Endothelial cell of umbilical vein (primary cell): ENCODE results near the gene TAGLN2. TPM values are rescaled to one million over a fixed set of nuclear protein-coding genes. Genes with fewer than 3 reads are reported as not detected.

Experiments
- BruUV-seq: library from RNA; stranded (reverse); fragments of 400-500 nt; replicated peaks from 2 replicates; lab custom pipeline; 2021; lab: Mats Ljungman, UMichigan
- CTCF ChIA-PET: fragments of 300-600, 350-600 bp; sonication (Branson Sonifier 250); formaldehyde crosslinking; loops from one replicate; lab custom pipeline; 2021; ENCODE audit warnings: antibody characterized with exemption, inconsistent platforms; lab: Charles Lee
- POLR2A ChIA-PET: fragments of 300-600, 350-600 bp; sonication (Branson Sonifier 250); formaldehyde crosslinking; loops from one replicate; lab custom pipeline; 2021; ENCODE audit warnings: antibody characterized with exemption, inconsistent platforms; lab: Charles Lee
- DNase-seq: peaks from one replicate; pipeline ENCODE4 v3.0.0-alpha.2; 2011; ENCODE audit warnings: low read depth, low spot score
- FAIRE-seq: peaks from 2 replicates; lab custom pipeline; 2011; peaks lifted over from hg19 to GRCh38; lab: Jason Lieb, UNC
- H2AFZ ChIP-seq: 2 replicates; pipeline ENCODE4 v1.6.0; 2012; ENCODE audit warnings: low read depth, low read length, control low read depth, inconsistent platforms
- H3K27ac ChIP-seq: 2 replicates; pipeline ENCODE4 v1.5.1; 2011; ENCODE audit warnings: low read depth, mild to moderate bottlenecking, control low read depth, low read length, moderate library complexity; ENCODE audit not compliant: insufficient read depth
- H3K27me3 ChIP-seq, 2 experiments: 2 replicates each; pipeline versions ENCODE4 v1.6.0 to v1.6.1; 2011; ENCODE audit warnings: low read length in 2 of 2, mixed read lengths in 1 of 2; ENCODE audit not compliant: control insufficient read depth in 2 of 2, insufficient read depth in 2 of 2
- H3K36me3 ChIP-seq, 2 experiments: 2 replicates in 1 of 2; 3 replicates in 1 of 2; pipeline ENCODE4 v1.5.1; 2011; ENCODE audit warnings: low read length in 2 of 2, mild to moderate bottlenecking in 1 of 2, moderate library complexity in 1 of 2; ENCODE audit not compliant: control insufficient read depth in 2 of 2, insufficient read depth in 2 of 2; ENCODE audit errors: extremely low read depth in 1 of 2
- H3K4me1 ChIP-seq: 3 replicates; pipeline ENCODE4 v1.5.1; 2011; ENCODE audit warnings: mild to moderate bottlenecking, low read length; ENCODE audit not compliant: control insufficient read depth, insufficient read depth; ENCODE audit errors: extremely low read depth
- H3K4me2 ChIP-seq: 2 replicates; pipeline ENCODE4 v1.6.1; 2011; ENCODE audit warnings: low read length, control low read depth, mixed read lengths; ENCODE audit not compliant: insufficient read depth
- H3K4me3 ChIP-seq, 3 experiments: fragments of 200-600 bp in 1 of 3; sonication (generic), shearing (Covaris generic) in 1 of 3; replicated peaks in 1 of 3; 2 replicates each; pipeline ENCODE4 v1.5.1; 2011 to 2016; ENCODE audit warnings: control low read depth in 3 of 3, low read length in 3 of 3, mild to moderate bottlenecking in 2 of 3, inconsistent platforms in 1 of 3, low read depth in 1 of 3, moderate library complexity in 1 of 3; ENCODE audit not compliant: insufficient read depth in 1 of 3
- H3K79me2 ChIP-seq: 2 replicates; pipeline ENCODE4 v1.6.0; 2012; ENCODE audit warnings: low read length, inconsistent platforms; ENCODE audit not compliant: control insufficient read depth, insufficient read depth
- H3K9ac ChIP-seq: replicated peaks from 2 replicates; pipeline ENCODE3; 2011; ENCODE audit warnings: low read length, control low read depth; ENCODE audit not compliant: insufficient read depth; ENCODE audit errors: extremely low read depth
- H3K9me1 ChIP-seq: replicated peaks from 3 replicates; pipeline ENCODE4 v1.6.0; 2011; ENCODE audit warnings: mild to moderate bottlenecking, low read length; ENCODE audit not compliant: control insufficient read depth, insufficient read depth; ENCODE audit errors: extremely low read depth
- H3K9me3 ChIP-seq: replicated peaks from 2 replicates; pipeline ENCODE4 v1.5.1; 2012; ENCODE audit warnings: low read length, inconsistent platforms; ENCODE audit not compliant: control insufficient read depth, insufficient read depth
- H4K20me1 ChIP-seq: replicated peaks from 2 replicates; pipeline ENCODE3; 2011; ENCODE audit warnings: mild to moderate bottlenecking, low read length; ENCODE audit not compliant: control insufficient read depth, insufficient read depth; ENCODE audit errors: extremely low read depth
- EZH2 ChIP-seq: IDR thresholded peaks from 2 replicates; pipeline ENCODE4 v1.6.1; 2012; ENCODE audit warnings: borderline replicate concordance, low read depth, mild to moderate bottlenecking, moderate library complexity, low read length, inconsistent platforms; ENCODE audit not compliant: severe bottlenecking
- GATA2 ChIP-seq: IDR thresholded peaks from 2 replicates; pipeline ENCODE4 v1.7.0; 2011; ENCODE audit warnings: low read depth, mild to moderate bottlenecking, moderate library complexity, mixed read lengths, low read length; ENCODE audit not compliant: insufficient read length, insufficient read depth
- JUN ChIP-seq: IDR thresholded peaks from 2 replicates; pipeline ENCODE4 v1.6.1; 2011; ENCODE audit warnings: borderline replicate concordance, low read depth; ENCODE audit not compliant: insufficient read length, insufficient read depth
- MAX ChIP-seq: IDR thresholded peaks from 2 replicates; pipeline ENCODE4 v1.6.1; 2011; ENCODE audit not compliant: insufficient read depth, insufficient read length
- MYC ChIP-seq: IDR thresholded peaks from one replicate; pipeline ENCODE4 v1.6.1; 2011; ENCODE audit warnings: mild to moderate bottlenecking, low read depth, low read length
- POLR2A ChIP-seq: IDR thresholded peaks from 2 replicates; pipeline ENCODE4 v1.6.1; 2012; ENCODE audit warnings: low read depth, mild to moderate bottlenecking, control low read depth, low read length
- dilution Hi-C: fragments of 300-500 bp; cut with MboI; formaldehyde crosslinking; loops from one replicate; pipeline ENCODE4 v1.15.0; 2019; ENCODE audit warnings: low sequenced_read_pairs; ENCODE audit not compliant: extremely low pct_ligation_motif_present
- intact Hi-C: fragments of 100-400 bp; cut with micrococcal nuclease; formaldehyde crosslinking; loops from one replicate; pipeline ENCODE4 v1.10.0; 2022
- polyA plus RNA-seq, 4 experiments: library from polyadenylated mRNA; depleted of rRNA in 3 of 4; stranded (reverse) in 3 of 4; unstranded in 1 of 4; fragments of >200 nt; gene quantifications; 2 replicates each; pipeline versions ENCODE4 v1.2.1 to v1.2.3, GENCODE V29; 2011 to 2012; ENCODE audit warnings: missing spikeins in 1 of 4
- total RNA-seq: library from RNA; stranded (reverse); gene quantifications from 2 replicates; pipeline ENCODE4 v1.2.3, GENCODE V29; 2021

The TAGLN2 gene
- total and polyA plus RNA-seq, 2 donors (not counting 3 experiments of a cell fraction or from before 2014, with no cell fraction given) = 646 to 1,279 TPM

DNA sequence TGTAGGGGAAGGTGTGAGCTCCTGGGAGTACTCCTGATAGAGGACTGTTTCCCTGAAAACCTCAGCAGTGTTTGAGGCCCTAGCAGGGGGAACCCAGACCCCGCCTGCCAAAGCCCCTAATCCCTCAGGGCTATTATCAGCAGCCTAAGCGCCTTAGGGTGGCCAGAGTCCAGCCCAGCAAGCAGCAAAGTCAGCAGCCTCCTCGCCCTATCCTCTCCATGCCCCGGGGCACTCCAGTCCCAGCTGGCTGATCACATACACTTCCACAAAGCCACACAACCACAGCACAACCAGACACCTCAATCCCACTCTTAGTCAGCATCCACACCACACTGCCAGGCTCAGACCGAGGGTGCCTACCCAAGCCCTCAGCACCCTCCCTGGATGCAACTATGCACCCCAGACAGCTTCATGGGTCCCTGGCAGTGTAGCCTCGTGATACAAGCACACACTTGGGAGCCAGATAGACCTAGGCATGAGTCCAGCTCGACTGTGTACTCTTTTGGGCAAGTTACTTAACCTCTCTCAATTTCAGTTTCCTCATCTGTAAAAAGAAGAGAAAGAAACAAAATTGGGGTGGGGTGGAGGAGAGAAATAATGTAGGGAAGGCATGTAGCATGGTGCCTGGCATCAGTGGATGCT lies 13.0 kb upstream of the TAGLN2 start:
- Histone ChIP-seq H3K36me3 (no peaks in the 10 kb centered on the region), H3K9me3 (no peaks in the 10 kb centered on the region), H3K4me2 (no peak overlapping the region), H3K9me1 (no peaks in the 10 kb centered on the region), H3K4me1 (no peaks in the 10 kb centered on the region), H3K27ac (no peak overlapping the region), H2AFZ (no peak overlapping the region), H3K9ac (no peak overlapping the region), H3K27me3 (peaks cover 0 to 15% of the 10 kb centered on the region in 2 experiments), H3K4me3 (no peak overlapping the region), H3K79me2 (no peaks in the 10 kb centered on the region), H4K20me1 (no peaks in the 10 kb centered on the region)
- CTCF ChIA-PET = interaction anchor here (0.8 to 13.3 kb wide), 4 partner anchors 14 to 806 kb away, joined by 4 to 169 read pairs (median 6); no protein-coding TSS in a partner anchor
- FAIRE-seq (no peak), DNase-seq (no peak)
- intact Hi-C loops = loop anchor here (5.0 kb wide), 1 partner anchor 159 kb away; the partner anchor contains the start of gene IGSF8
- no peak for TF ChIP-seq GATA2
- no peak for TF ChIP-seq JUN
- TF ChIP-seq EZH2 = no peak
- no peak for TF ChIP-seq MAX
- TF ChIP-seq MYC = no peak
- no peak for TF ChIP-seq POLR2A
- dilution Hi-C loops = no loop called here
- no TSS peak for BruUV-seq
- POLR2A ChIA-PET = no interaction called here
